ENCODE measurements around the gene IL23A. TPM values are rescaled to one million over a fixed set of nuclear protein-coding genes. Genes with fewer than 3 reads are reported as not detected.
A peak's percentile ranks its signal among the peaks of the same experiment; 100 is the strongest.
"Not testable (repeated sequence)": the region's sequence is repeated elsewhere in the genome, so short reads cannot be mapped to it uniquely, and the experiment has no call there.

IL23A gene
- total and polyA plus RNA-seq, 12 donors: 0.20 to 0.57 (median 0.41) TPM; not detected in 6

DNA sequence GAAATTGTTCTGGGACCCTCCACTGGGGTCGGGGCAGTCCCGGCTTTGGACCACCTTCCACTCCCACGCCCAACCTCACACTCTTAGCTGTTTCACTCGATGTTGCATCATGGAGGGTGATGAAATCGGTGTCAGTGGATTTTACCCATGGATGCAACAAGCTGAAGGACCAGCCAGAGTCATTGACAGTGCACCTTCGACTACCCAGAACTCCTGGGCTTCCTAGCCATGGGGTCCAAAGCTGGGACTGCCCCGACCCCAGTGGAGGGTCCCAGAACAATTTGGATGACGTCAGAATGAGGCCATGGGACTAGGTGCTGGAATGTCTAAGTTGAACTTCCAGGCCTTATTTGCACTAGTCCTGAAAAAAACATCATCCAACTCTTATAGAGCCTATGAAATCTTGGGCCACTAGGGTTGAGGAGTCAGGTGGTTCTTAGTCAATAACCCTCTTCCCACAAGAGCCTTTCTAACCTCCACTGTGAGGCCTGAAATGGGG, 882 bp upstream of the IL23A start:
- TF ChIP-seq, protein P1, sequence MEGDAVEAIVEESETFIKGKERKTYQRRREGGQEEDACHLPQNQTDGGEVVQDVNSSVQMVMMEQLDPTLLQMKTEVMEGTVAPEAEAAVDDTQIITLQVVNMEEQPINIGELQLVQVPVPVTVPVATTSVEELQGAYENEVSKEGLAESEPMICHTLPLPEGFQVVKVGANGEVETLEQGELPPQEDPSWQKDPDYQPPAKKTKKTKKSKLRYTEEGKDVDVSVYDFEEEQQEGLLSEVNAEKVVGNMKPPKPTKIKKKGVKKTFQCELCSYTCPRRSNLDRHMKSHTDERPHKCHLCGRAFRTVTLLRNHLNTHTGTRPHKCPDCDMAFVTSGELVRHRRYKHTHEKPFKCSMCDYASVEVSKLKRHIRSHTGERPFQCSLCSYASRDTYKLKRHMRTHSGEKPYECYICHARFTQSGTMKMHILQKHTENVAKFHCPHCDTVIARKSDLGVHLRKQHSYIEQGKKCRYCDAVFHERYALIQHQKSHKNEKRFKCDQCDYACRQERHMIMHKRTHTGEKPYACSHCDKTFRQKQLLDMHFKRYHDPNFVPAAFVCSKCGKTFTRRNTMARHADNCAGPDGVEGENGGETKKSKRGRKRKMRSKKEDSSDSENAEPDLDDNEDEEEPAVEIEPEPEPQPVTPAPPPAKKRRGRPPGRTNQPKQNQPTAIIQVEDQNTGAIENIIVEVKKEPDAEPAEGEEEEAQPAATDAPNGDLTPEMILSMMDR (IDR thresholded peaks at IDR 0.05): no peak
- H3K36me3 ChIP-seq: peaks cover 0 to 25% (median 7%) of the 10 kb centered on the region in 9 donors
- 80 to 83% methylated on average over 8 of the region's 8 CpGs for WGBS, 2 donors
- intact Hi-C loops (cut with DNase I): loop anchor here in 4 of 10 donors (10.0 kb wide), 2 partner anchors 127 to 257 kb away; partner anchors contain the start of gene SPRYD4 (in 4 of the 4)
- no peaks in the 10 kb centered on the region for H3K27me3 ChIP-seq
- no peak overlapping the region for H3K4me3 ChIP-seq
- DNase-seq (no peak), ATAC-seq (no peak)
- peaks cover 5 to 39% (median 7%) of the 10 kb centered on the region in 9 donors for H3K4me1 ChIP-seq
- peak overlapping the region in 1 of 10 donors; percentile 86 for H3K27ac ChIP-seq
- no peaks in the 10 kb centered on the region for H3K9me3 ChIP-seq

DNA sequence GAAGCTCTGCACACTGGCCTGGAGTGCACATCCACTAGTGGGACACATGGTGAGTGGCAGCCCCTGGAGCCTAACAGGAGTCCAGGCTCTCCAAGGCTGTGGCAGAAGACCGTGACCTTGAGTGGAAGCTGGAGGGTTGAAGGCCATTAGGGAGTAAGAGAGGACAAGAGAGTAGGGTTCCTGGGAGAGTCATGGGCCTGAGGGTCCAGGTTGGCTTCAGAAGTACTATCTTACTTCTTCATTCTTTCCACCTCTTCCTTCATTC, 406 bp downstream of the IL23A start:
- TF ChIP-seq, protein P1 (IDR thresholded peaks at IDR 0.05): no peak
- WGBS, 2 donors: 91 to 94% methylated on average over 1 of the region's 1 CpG
- intact Hi-C loops (cut with DNase I): loop anchor here in 4 of 10 donors (10.0 kb wide), 2 partner anchors 126 to 256 kb away; partner anchors contain the start of gene SPRYD4 (in 4 of the 4)

DNA sequence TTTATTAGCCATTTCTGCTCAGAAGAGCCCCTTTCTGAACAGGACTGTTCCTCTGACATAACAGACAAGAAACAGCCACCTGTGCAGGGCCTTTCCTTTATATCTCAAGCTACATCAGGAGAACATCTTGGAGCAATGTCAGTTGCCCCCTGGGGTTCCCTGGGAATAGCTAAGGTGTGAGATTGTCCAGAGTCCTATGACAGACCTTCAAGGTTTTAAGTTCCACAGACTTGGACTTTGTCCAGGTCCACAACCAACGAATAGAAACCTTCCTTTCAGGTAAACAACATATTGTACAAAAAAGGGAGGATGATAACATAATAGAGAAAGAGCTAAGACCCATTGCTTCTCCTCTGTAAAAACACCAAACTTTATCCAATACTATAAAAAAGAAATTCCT, 2.9 kb downstream of the IL23A start:
- no peak for ATAC-seq
- H3K36me3 ChIP-seq: peaks cover 0 to 63% (median 38%) of the 10 kb centered on the region in 9 donors
- 45 to 50% methylated on average over 1 of the region's 1 CpG for WGBS, 2 donors

More for the DNA sequence above, 406 bp downstream of the IL23A start:
- no peak overlapping the region for H3K4me3 ChIP-seq
- peaks cover 0 to 37% (median 20%) of the 10 kb centered on the region in 9 donors for H3K36me3 ChIP-seq
- no peaks in the 10 kb centered on the region for H3K9me3 ChIP-seq
- ATAC-seq: no peak
- no peaks in the 10 kb centered on the region for H3K27me3 ChIP-seq
- DNase-seq: no peak
- H3K4me1 ChIP-seq: peaks cover 0 to 33% (median 3%) of the 10 kb centered on the region in 9 donors
- peak overlapping the region in 1 of 10 donors; percentile 86 for H3K27ac ChIP-seq

DNA sequence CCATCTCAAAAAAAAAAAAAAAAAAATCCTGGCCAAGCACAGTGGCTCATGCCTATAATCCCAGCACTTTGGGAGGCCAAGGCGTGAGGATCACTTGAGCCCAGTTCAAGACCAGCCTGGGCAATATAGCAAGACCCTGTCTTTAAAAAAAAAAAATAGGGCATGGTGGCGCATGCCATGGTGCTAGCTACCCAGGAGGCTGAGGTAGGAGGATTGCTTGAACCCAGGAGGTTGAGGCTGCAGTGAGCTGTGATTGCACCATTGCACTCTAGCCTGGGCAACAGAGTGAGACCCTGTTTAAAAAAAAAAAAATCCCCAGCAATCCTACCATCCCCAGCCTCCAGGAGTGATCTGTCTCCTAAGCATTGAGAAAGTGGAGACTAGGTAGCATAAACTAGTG, 3.6 kb downstream of the IL23A start:
- Histone ChIP-seq H3K4me1 (peaks cover 0 to 22% (median 0%) of the 10 kb centered on the region in 9 donors), H3K36me3 (peaks cover 0 to 69% (median 38%) of the 10 kb centered on the region in 9 donors)
- H3K27me3 ChIP-seq, H3K27ac ChIP-seq, ATAC-seq, H3K4me3 ChIP-seq, DNase-seq, H3K9me3 ChIP-seq: not testable (repeated sequence)
- 98 to 100% methylated on average over 2 of the region's 2 CpGs for WGBS, 2 donors
- intact Hi-C loops (cut with DNase I): loop anchor here in 1 of 10 donors (10.0 kb wide), 1 partner anchor 123 kb away; the partner anchor contains the start of gene SPRYD4

More for the DNA sequence above, 2.9 kb downstream of the IL23A start:
- TF ChIP-seq, protein P1 (IDR thresholded peaks at IDR 0.05): no peak
- H3K4me3 ChIP-seq: no peak overlapping the region
- no peaks in the 10 kb centered on the region for H3K27me3 ChIP-seq
- DNase-seq: no peak
- intact Hi-C loops (cut with DNase I): loop anchor here in 1 of 10 donors (10.0 kb wide), 1 partner anchor 123 kb away; the partner anchor contains the start of gene SPRYD4
- no peak overlapping the region for H3K27ac ChIP-seq
- peaks cover 0 to 27% (median 0%) of the 10 kb centered on the region in 9 donors for H3K4me1 ChIP-seq
- H3K9me3 ChIP-seq: no peaks in the 10 kb centered on the region

DNA sequence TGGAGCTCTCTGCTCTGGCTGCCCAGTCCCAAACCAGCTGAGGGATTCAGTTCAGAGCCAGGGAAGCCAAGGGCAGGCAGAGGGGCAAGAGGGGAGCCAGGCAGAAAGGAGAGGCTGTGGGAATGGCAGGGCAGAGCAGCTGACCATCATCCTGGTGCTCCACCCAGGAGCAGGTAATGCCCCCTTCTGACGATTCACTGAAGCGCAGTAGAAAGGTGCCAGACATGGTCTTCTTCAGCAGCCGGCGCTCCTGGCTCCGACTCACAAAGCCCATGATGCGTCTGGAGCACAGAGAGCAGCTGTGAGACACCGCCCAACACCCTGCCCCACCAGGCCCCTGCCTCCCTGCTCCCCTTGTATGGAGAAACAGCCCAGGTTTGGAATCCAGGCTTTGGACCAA, 8.0 kb downstream of the IL23A start:
- Histone ChIP-seq H3K4me1 (no peaks in the 10 kb centered on the region), H3K27ac (no peak overlapping the region), H3K4me3 (no peak overlapping the region), H3K27me3 (no peaks in the 10 kb centered on the region), H3K9me3 (no peaks in the 10 kb centered on the region), H3K36me3 (peaks cover 0 to 100% (median 80%) of the 10 kb centered on the region in 9 donors)
- TF ChIP-seq, protein P1 (IDR thresholded peaks at IDR 0.05): peak in 2 of 9 donors; percentile 9 to 12
- no peak for DNase-seq
- ATAC-seq: peak in 2 of 8 donors; percentile 12 to 19
- 81 to 82% methylated on average over 7 of the region's 7 CpGs for WGBS, 2 donors
- intact Hi-C loops (cut with DNase I): loop anchor here in 1 of 10 donors (10.0 kb wide), 1 partner anchor 118 kb away; the partner anchor contains the start of gene SPRYD4

DNA sequence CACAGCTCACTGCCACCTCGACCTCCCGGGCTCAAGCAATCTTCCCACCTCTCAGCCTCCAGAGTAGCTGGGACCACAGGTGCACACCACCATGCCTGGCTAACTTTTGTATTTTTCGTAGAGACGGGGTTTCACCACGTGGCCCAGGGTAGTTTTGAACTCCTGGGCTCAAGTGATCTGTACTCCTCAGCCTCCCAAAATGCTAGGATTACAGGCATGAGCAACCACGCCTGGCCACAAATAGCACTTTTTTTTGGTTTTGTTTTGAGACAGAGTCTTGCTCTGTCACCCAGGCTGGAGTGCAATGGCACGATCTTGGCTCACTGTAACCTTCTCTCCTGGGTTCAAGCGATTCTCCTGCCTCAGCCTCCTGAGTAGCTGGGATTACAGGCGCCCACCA, 8.6 kb downstream of the IL23A start:
- not testable (repeated sequence) for H3K4me1 ChIP-seq, H3K27ac ChIP-seq, H3K27me3 ChIP-seq, H3K9me3 ChIP-seq, H3K4me3 ChIP-seq, DNase-seq, ATAC-seq
- 89 to 94% methylated on average over 9 of the region's 9 CpGs for WGBS, 2 donors
- intact Hi-C loops (cut with DNase I): loop anchor here in 1 of 10 donors (10.0 kb wide), 1 partner anchor 118 kb away; the partner anchor contains the start of gene SPRYD4
- peaks cover 0 to 100% (median 82%) of the 10 kb centered on the region in 9 donors for H3K36me3 ChIP-seq

All from heart right ventricle (tissue), 16 donors.